Measurements from ENCODE around the gene EIF4B.

- TF ChIP-seq USF2 (CRISPR knock-in tag; IDR thresholded peaks at IDR 0.05), result no peak
- TF ChIP-seq BCL6 (CRISPR knock-in tag; IDR thresholded peaks at IDR 0.05), result no peak
- no peak for TF ChIP-seq NR2C2 (CRISPR knock-in tag; IDR thresholded peaks at IDR 0.05)
- TF ChIP-seq NR2C2 (tag; IDR thresholded peaks at IDR 0.05), result no peak
- no peak for TF ChIP-seq TAF9B (IDR thresholded peaks at IDR 0.05; ENCODE audit: partially characterized antibody)
- no peak for TF ChIP-seq KLF16 (IDR thresholded peaks at IDR 0.05)
- no peak for TF ChIP-seq KLF6 (CRISPR knock-in tag; IDR thresholded peaks at IDR 0.05; ENCODE audit: borderline replicate concordance)
- no peak for TF ChIP-seq HMG20A (CRISPR knock-in tag; conservative IDR thresholded peaks at IDR 0.05)
- TF ChIP-seq GATA2 (CRISPR knock-in tag; IDR thresholded peaks at IDR 0.05), result no peak
- no peak for TF ChIP-seq SRSF9 (IDR thresholded peaks at IDR 0.05; ENCODE audit: borderline replicate concordance, low read depth, low read length)
- no peak for TF ChIP-seq ZKSCAN1 (IDR thresholded peaks at IDR 0.05; ENCODE audit: low read depth, low read length)
Measured at GRCh38 chr12:53031616-53032015, 25.4 kb downstream of the EIF4B start.
